ENCODE data around the gene LY6G6C. TPM values are rescaled to one million over a fixed set of nuclear protein-coding genes. Genes with fewer than 3 reads are reported as not detected.

The LY6G6C gene
- total and polyA plus RNA-seq, 10 of the 15 experiments (the other 5 are each of a cell fraction or from before 2014, with no cell fraction given): not detected

DNA sequence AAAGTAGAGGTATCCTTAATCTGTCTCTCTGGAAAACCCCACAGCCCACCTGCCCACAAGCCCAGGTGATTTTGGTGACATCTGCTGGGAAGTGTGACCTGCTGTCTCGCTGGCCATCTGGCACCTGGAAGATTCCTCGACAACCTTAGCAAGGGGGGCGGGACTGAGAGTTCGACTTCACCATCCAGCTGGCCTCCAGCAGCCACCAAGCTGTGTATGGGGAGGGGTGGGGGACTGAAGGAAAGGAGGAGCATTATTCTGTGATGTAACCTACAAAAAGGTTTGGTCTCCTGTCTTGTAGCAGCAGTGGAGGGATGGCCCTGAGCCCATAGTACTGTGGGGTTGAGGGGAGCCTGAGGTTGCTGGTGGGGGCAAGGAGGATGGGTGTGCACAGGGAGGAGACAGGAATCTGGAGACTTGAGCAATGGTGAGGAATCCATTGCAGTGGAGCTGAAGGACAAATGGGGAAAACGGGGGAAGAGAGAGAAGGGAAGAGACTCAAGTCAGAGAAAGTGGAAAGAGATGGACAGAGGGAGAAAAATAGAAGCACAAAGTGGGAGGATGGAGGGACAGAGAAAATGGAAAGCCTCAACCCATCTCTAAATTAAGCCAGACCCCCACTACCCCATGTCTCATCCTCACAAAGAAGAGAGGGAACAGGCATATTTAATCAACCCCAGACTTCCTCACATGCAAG lies 10.9 kb downstream of the LY6G6C start:
- intact Hi-C loops (cut with micrococcal nuclease; ENCODE audit: unreplicated experiment): no loop called here
- ChIA-PET POLR2A (no interaction called here), CTCF (interaction anchor here (1.7 to 2.9 kb wide), 2 partner anchors 28 to 59 kb away, joined by 3 to 14 read pairs; no protein-coding TSS in a partner anchor), SMC1A (ENCODE audit: uncharacterized antibody, unreplicated experiment) (no interaction called here), RAD21 (ENCODE audit: unreplicated experiment) (no interaction called here)
- Histone ChIP-seq H3K9me3 (replicated peaks; ENCODE audit: control insufficient read depth, insufficient read depth, low read length) (no peaks in the 10 kb centered on the region), H3K4me2 (ENCODE audit: control insufficient read depth, insufficient read depth) (no peak overlapping the region), H3K36me3 (ENCODE audit: control insufficient read depth in 2 of 2, insufficient read depth in 2 of 2, low read length in 1 of 2) (no peaks in the 10 kb centered on the region), H3K4me3 (no peak overlapping the region), H3K27ac (ENCODE audit: control insufficient read depth, insufficient read depth) (no peak overlapping the region), H3K9ac (ENCODE audit: control insufficient read depth, insufficient read depth, low read length) (no peak overlapping the region), H4K20me1 (ENCODE audit: control insufficient read depth, insufficient read depth) (no peaks in the 10 kb centered on the region), H3K27me3 (replicated peaks in 1 of 2; ENCODE audit: control insufficient read depth in 2 of 2, insufficient read depth in 2 of 2, low read length in 1 of 2) (peaks cover 0 to 2% of the 10 kb centered on the region in 2 experiments; a peak in 3 of 4 replicates), H2AFZ (ENCODE audit: control insufficient read depth, low read depth, low read length) (no peak overlapping the region), H3K79me2 (ENCODE audit: control insufficient read depth, insufficient read depth, low read length) (no peaks in the 10 kb centered on the region), H3K4me1 (ENCODE audit: control insufficient read depth, insufficient read depth, low read length) (no peaks in the 10 kb centered on the region)
- WGBS (ENCODE audit: insufficient coverage, insufficient replicate concordance, low lambda C conversion rate, missing lambda C conversion rate): 20% methylated on average over 5 of the region's 5 CpGs
- FAIRE-seq (no peak), DNase-seq (ENCODE audit: low read depth, low spot score) (no peak), ATAC-seq (peak; percentile 20; the same call in 2 of the 3 replicates)
- in situ Hi-C loops (cut with MboI): no loop called here
- BruUV-seq (replicated peaks): no TSS peak
- TF ChIP-seq EED (IDR thresholded peaks at IDR 0.05; ENCODE audit: low read depth): no peak
- no peak for TF ChIP-seq NBN (IDR thresholded peaks at IDR 0.05)
- no peak for TF ChIP-seq GATAD2B (conservative IDR thresholded peaks at IDR 0.05; ENCODE audit: low read depth)
- no peak for TF ChIP-seq ZNF687 (IDR thresholded peaks at IDR 0.05)
- TF ChIP-seq RFX5 (IDR thresholded peaks at IDR 0.05; ENCODE audit: low read depth, low read length): no peak
- TF ChIP-seq TCF3 (IDR thresholded peaks at IDR 0.05; ENCODE audit: borderline replicate concordance, insufficient read depth, low read depth, low read length): no peak
- TF ChIP-seq, protein P1, sequence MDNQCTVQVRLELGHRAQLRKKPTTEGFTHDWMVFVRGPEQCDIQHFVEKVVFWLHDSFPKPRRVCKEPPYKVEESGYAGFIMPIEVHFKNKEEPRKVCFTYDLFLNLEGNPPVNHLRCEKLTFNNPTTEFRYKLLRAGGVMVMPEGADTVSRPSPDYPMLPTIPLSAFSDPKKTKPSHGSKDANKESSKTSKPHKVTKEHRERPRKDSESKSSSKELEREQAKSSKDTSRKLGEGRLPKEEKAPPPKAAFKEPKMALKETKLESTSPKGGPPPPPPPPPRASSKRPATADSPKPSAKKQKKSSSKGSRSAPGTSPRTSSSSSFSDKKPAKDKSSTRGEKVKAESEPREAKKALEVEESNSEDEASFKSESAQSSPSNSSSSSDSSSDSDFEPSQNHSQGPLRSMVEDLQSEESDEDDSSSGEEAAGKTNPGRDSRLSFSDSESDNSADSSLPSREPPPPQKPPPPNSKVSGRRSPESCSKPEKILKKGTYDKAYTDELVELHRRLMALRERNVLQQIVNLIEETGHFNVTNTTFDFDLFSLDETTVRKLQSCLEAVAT (IDR thresholded peaks at IDR 0.05): no peak
- TF ChIP-seq MYC (IDR thresholded peaks at IDR 0.05; ENCODE audit: insufficient read depth, insufficient read length, insufficient replicate concordance, low read length, severe bottlenecking): no peak
- no peak for TF ChIP-seq HCFC1 (IDR thresholded peaks at IDR 0.05; ENCODE audit: low read length)
- no peak for TF ChIP-seq YBX1 (IDR thresholded peaks at IDR 0.05)
- TF ChIP-seq STAT1 (conservative IDR thresholded peaks at IDR 0.05): no peak
- TF ChIP-seq TAF1 (IDR thresholded peaks at IDR 0.05; ENCODE audit: borderline replicate concordance, low read depth, low read length): no peak
- TF ChIP-seq SREBF2 (IDR thresholded peaks at IDR 0.05; ENCODE audit: low read length): no peak
- TF ChIP-seq, protein P2, sequence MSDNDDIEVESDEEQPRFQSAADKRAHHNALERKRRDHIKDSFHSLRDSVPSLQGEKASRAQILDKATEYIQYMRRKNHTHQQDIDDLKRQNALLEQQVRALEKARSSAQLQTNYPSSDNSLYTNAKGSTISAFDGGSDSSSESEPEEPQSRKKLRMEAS (IDR thresholded peaks at IDR 0.05; ENCODE audit: low read depth, low read length): no peak
- TF ChIP-seq, protein P3, sequence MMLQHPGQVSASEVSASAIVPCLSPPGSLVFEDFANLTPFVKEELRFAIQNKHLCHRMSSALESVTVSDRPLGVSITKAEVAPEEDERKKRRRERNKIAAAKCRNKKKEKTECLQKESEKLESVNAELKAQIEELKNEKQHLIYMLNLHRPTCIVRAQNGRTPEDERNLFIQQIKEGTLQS (IDR thresholded peaks at IDR 0.05; ENCODE audit: borderline replicate concordance, extremely low read depth, low read depth, low read length): no peak
- TF ChIP-seq, protein P4, sequence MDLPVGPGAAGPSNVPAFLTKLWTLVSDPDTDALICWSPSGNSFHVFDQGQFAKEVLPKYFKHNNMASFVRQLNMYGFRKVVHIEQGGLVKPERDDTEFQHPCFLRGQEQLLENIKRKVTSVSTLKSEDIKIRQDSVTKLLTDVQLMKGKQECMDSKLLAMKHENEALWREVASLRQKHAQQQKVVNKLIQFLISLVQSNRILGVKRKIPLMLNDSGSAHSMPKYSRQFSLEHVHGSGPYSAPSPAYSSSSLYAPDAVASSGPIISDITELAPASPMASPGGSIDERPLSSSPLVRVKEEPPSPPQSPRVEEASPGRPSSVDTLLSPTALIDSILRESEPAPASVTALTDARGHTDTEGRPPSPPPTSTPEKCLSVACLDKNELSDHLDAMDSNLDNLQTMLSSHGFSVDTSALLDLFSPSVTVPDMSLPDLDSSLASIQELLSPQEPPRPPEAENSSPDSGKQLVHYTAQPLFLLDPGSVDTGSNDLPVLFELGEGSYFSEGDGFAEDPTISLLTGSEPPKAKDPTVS (IDR thresholded peaks at IDR 0.05; ENCODE audit: low read depth, low read length): no peak
- TF ChIP-seq PAX8 (IDR thresholded peaks at IDR 0.05): no peak
- no peak for TF ChIP-seq BCL11A (IDR thresholded peaks at IDR 0.05; ENCODE audit: low read depth, low read length)

Data from GM12878 (cell line).